H9 (cell line): ENCODE results near the gene MAPK8IP1. TPM values are rescaled to one million over a fixed set of nuclear protein-coding genes. Genes with fewer than 3 reads are reported as not detected.

Experiments used
- DNase-seq: peaks from one replicate; pipeline ENCODE4 v3.0.0-alpha.2; 2017
- H2AFZ ChIP-seq: one replicate; pipeline ENCODE4 v1.6.1; 2013; ENCODE audit warnings: mild to moderate bottlenecking, low read length, control low read depth, moderate library complexity
- H2AK5ac ChIP-seq: 2 replicates; pipeline ENCODE4 v1.6.1; 2013; ENCODE audit warnings: low read length, control low read depth, mixed read lengths; ENCODE audit not compliant: insufficient read length
- H2BK120ac ChIP-seq: one replicate; pipeline ENCODE4 v1.6.1; 2013; ENCODE audit warnings: low read depth, mild to moderate bottlenecking, low read length, control low read depth, inconsistent platforms; ENCODE audit not compliant: poor library complexity, severe bottlenecking
- H2BK12ac ChIP-seq: 2 replicates; pipeline ENCODE4 v1.6.1; 2013; ENCODE audit warnings: low read length, control low read depth, mixed read lengths, low read depth; ENCODE audit not compliant: insufficient read length
- H2BK15ac ChIP-seq: 2 replicates; pipeline ENCODE4 v1.6.1; 2013; ENCODE audit warnings: low read depth, low read length, control low read depth
- H2BK20ac ChIP-seq: one replicate; pipeline ENCODE4 v1.6.1; 2013; ENCODE audit warnings: low read depth, mild to moderate bottlenecking, low read length, control low read depth, inconsistent platforms; ENCODE audit not compliant: poor library complexity, severe bottlenecking
- H2BK5ac ChIP-seq: 2 replicates; pipeline ENCODE4 v1.6.1; 2013; ENCODE audit warnings: low read length, control low read depth, mixed read lengths; ENCODE audit not compliant: insufficient read length
- H3K14ac ChIP-seq: 2 replicates; pipeline ENCODE4 v1.6.1; 2013; ENCODE audit warnings: low read length, control low read depth; ENCODE audit not compliant: insufficient read depth
- H3K18ac ChIP-seq: 2 replicates; pipeline ENCODE4 v1.6.1; 2013; ENCODE audit warnings: low read depth, mild to moderate bottlenecking, mixed read lengths, low read length, control low read depth; ENCODE audit not compliant: insufficient read length
- H3K23ac ChIP-seq: 2 replicates; pipeline ENCODE4 v1.6.1; 2013; ENCODE audit warnings: low read length, control low read depth, mixed read lengths, low read depth; ENCODE audit not compliant: insufficient read length
- H3K23me2 ChIP-seq: 2 replicates; pipeline ENCODE4 v1.6.1; 2013; ENCODE audit warnings: low read depth, mild to moderate bottlenecking, mixed read lengths, low read length, control low read depth; ENCODE audit not compliant: insufficient read length, poor library complexity, severe bottlenecking
- H3K27ac ChIP-seq: 2 replicates; pipeline ENCODE4 v1.5.1; 2013; ENCODE audit warnings: low read length, control low read depth, mixed read lengths, low read depth; ENCODE audit not compliant: insufficient read length
- H3K27me3 ChIP-seq: 2 replicates; pipeline ENCODE4 v1.6.1; 2013; ENCODE audit warnings: low read length, control low read depth, inconsistent platforms; ENCODE audit not compliant: insufficient read depth
- H3K4ac ChIP-seq: 2 replicates; pipeline ENCODE4 v1.6.1; 2013; ENCODE audit warnings: low read depth, mild to moderate bottlenecking, control low read depth, inconsistent platforms, low read length, moderate library complexity
- H3K4me1 ChIP-seq: 2 replicates; pipeline ENCODE4 v1.6.1; 2013; ENCODE audit warnings: low read length, control low read depth, inconsistent platforms; ENCODE audit not compliant: insufficient read depth
- H3K4me2 ChIP-seq: 2 replicates; pipeline ENCODE4 v1.6.1; 2013; ENCODE audit warnings: low read length, control low read depth, mixed read lengths; ENCODE audit not compliant: insufficient read length, insufficient read depth
- H3K56ac ChIP-seq: 2 replicates; pipeline ENCODE4 v1.6.1; 2013; ENCODE audit warnings: low read depth, mild to moderate bottlenecking, mixed read lengths, low read length, control low read depth; ENCODE audit not compliant: insufficient read length
- H3K79me1 ChIP-seq: 2 replicates; pipeline ENCODE4 v1.6.1; 2013; ENCODE audit warnings: low read depth, mild to moderate bottlenecking, moderate library complexity, low read length, control low read depth, inconsistent platforms; ENCODE audit not compliant: insufficient read depth, poor library complexity, severe bottlenecking
- H3K79me2 ChIP-seq: 2 replicates; pipeline ENCODE4 v1.6.1; 2013; ENCODE audit warnings: low read length, control low read depth, inconsistent platforms; ENCODE audit not compliant: insufficient read depth
- H3K9ac ChIP-seq: 2 replicates; pipeline ENCODE4 v1.6.1; 2013; ENCODE audit warnings: low read length, control low read depth, mixed read lengths; ENCODE audit not compliant: insufficient read length; ENCODE audit errors: extremely low read depth
- H3K9me3 ChIP-seq: one replicate; pipeline ENCODE4 v1.6.1; 2013; ENCODE audit warnings: low read depth, low read length, inconsistent platforms; ENCODE audit not compliant: control insufficient read depth
- H3T11ph ChIP-seq: one replicate; pipeline ENCODE4 v1.6.1; 2013; ENCODE audit warnings: mild to moderate bottlenecking, low read length, control low read depth, inconsistent platforms
- H4K20me1 ChIP-seq: one replicate; pipeline ENCODE4 v1.6.1; 2013; ENCODE audit not compliant: control insufficient read depth, insufficient read length, insufficient read depth
- H4K5ac ChIP-seq: 2 replicates; pipeline ENCODE4 v1.6.1; 2013; ENCODE audit warnings: low read depth, mild to moderate bottlenecking, mixed read lengths, low read length, control low read depth; ENCODE audit not compliant: insufficient read length
- H4K8ac ChIP-seq: replicated peaks from 2 replicates; pipeline ENCODE4 v1.6.1; 2013; ENCODE audit warnings: low read length, control low read depth, mixed read lengths, low read depth; ENCODE audit not compliant: insufficient read length
- H4K91ac ChIP-seq: 2 replicates; pipeline ENCODE4 v1.6.1; 2013; ENCODE audit warnings: low read depth, mild to moderate bottlenecking, moderate library complexity, mixed read lengths, low read length, control low read depth; ENCODE audit not compliant: insufficient read length
- H3K27ac Mint-ChIP-seq, 3 experiments: 2 replicates in 2 of 3; 3 replicates in 1 of 3; pipeline ENCODE4 v1.8.0; 2020 to 2021; ENCODE audit warnings: mixed read lengths in 3 of 3, mild to moderate bottlenecking in 1 of 3, moderate library complexity in 1 of 3
- H3K27me3 Mint-ChIP-seq: 2 replicates; pipeline ENCODE4 v1.8.0; 2021; ENCODE audit warnings: low read depth, mild to moderate bottlenecking, moderate library complexity, mixed read lengths
- H3K36me3 Mint-ChIP-seq, 3 experiments: 2 replicates in 2 of 3; 3 replicates in 1 of 3; pipeline ENCODE4 v1.8.0; 2020 to 2021; ENCODE audit warnings: low read depth in 3 of 3, mixed read lengths in 3 of 3; ENCODE audit not compliant: insufficient read depth in 1 of 3
- H3K4me1 Mint-ChIP-seq, 2 experiments: 2 replicates each; pipeline ENCODE4 v1.8.0; 2020; ENCODE audit warnings: mixed read lengths in 2 of 2
- H3K4me3 Mint-ChIP-seq, 2 experiments: 2 replicates in 1 of 2; 3 replicates in 1 of 2; pipeline ENCODE4 v1.8.0; 2020 to 2021; ENCODE audit warnings: mild to moderate bottlenecking in 2 of 2, mixed read lengths in 2 of 2, moderate library complexity in 1 of 2
- H3K9me3 Mint-ChIP-seq, 2 experiments: 2 replicates in 1 of 2; 3 replicates in 1 of 2; pipeline ENCODE4 v1.8.0; 2020; ENCODE audit warnings: mild to moderate bottlenecking in 2 of 2, mixed read lengths in 2 of 2, moderate library complexity in 1 of 2
- WGBS: extraction: QIAGEN DNeasy Blood & Tissue Kit; methylation state at CpG from one replicate; pipeline ENCODE4 v1.1.7; 2013; ENCODE audit warnings: missing lambda C conversion rate, low lambda C conversion rate, mixed read lengths; ENCODE audit not compliant: insufficient read length; ENCODE audit errors: extremely low coverage; 5-methylcytosine and 5-hydroxymethylcytosine counted together
- total RNA-seq: library from RNA; stranded (reverse); gene quantifications from 2 replicates; pipeline ENCODE4 v1.2.1, GENCODE V29; 2021
- TF ChIP-seq, protein P1 (sequence below): fragments of 200-600 bp; sonication (generic); conservative IDR thresholded peaks from 3 replicates; pipeline ENCODE4 v1.8.0; 2021; ENCODE audit warnings: antibody characterized with exemption, mild to moderate bottlenecking

MAPK8IP1 gene
- total RNA-seq, 1 experiment from 2014 or later, result 30.2 TPM

DNA sequence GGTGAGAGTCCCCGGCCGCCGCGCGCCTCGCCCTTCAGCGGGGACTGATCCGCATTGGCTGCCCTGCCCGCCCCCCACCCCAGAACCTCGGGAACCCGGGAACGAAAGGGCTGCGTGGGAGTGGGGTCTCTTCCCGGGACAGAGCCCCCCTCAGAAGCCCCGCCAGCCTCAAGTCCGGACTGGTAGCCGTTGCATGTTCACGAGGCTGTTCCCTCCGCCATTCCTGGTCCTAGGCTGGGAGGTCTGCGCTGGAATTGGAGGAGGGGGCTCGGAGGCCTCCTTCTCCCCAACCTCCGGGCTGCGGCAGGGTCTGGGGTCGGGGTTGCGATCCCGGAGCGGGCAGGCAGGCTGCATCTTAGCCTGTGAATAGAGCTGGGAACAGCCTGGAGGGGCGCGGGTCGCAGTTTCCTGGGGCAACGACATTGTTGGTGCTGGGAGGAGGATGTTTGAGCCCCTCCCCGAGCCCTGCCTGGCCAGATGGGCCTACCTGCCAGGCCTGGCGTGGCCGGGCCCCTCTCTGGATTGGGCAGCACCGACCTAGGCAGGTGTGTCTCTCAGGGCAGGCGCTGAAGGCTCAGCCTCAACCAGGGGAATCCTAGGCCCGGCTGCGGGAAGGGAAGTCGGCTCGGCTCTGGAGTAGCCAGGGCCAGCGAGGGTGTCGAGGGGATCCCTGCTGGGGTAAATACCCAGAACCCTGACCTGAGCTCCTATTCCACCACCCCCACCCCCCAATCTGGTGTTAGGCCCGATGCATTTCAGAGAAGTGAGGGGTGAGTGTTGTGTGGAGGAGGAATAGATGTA, 670 bp downstream of the MAPK8IP1 start:
- peak; percentile 82 for DNase-seq
- H2AK5ac ChIP-seq, result no peak overlapping the region
- Mint-ChIP-seq H3K27me3 (peaks cover 10% of the 10 kb centered on the region), H3K9me3 (no peaks in the 10 kb centered on the region; a peak in 1 of 5 replicates), H3K27ac (no peak overlapping the region), H3K36me3 (peaks cover 0 to under 1% (median 0%) of the 10 kb centered on the region in 3 experiments; a peak in 1 of 7 replicates), H3K4me1 (peaks cover 8 to 15% of the 10 kb centered on the region in 2 experiments), H3K4me3 (peak overlapping the region; percentile 73 to 81)
- H4K8ac ChIP-seq, result no peak overlapping the region
- TF ChIP-seq, protein P1, sequence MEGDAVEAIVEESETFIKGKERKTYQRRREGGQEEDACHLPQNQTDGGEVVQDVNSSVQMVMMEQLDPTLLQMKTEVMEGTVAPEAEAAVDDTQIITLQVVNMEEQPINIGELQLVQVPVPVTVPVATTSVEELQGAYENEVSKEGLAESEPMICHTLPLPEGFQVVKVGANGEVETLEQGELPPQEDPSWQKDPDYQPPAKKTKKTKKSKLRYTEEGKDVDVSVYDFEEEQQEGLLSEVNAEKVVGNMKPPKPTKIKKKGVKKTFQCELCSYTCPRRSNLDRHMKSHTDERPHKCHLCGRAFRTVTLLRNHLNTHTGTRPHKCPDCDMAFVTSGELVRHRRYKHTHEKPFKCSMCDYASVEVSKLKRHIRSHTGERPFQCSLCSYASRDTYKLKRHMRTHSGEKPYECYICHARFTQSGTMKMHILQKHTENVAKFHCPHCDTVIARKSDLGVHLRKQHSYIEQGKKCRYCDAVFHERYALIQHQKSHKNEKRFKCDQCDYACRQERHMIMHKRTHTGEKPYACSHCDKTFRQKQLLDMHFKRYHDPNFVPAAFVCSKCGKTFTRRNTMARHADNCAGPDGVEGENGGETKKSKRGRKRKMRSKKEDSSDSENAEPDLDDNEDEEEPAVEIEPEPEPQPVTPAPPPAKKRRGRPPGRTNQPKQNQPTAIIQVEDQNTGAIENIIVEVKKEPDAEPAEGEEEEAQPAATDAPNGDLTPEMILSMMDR, result no peak
- H3K4me2 ChIP-seq, result peak overlapping the region; percentile 10
- H2BK15ac ChIP-seq, result no peak overlapping the region
- H2BK20ac ChIP-seq, result no peak overlapping the region
- H4K91ac ChIP-seq, result no peak overlapping the region
- H3K9me3 ChIP-seq, result no peaks in the 10 kb centered on the region
- no peak overlapping the region for H3K4ac ChIP-seq
- H3K79me2 ChIP-seq, result no peaks in the 10 kb centered on the region
- H4K20me1 ChIP-seq, result no peaks in the 10 kb centered on the region
- no peak overlapping the region for H3K18ac ChIP-seq
- H3K79me1 ChIP-seq, result no peaks in the 10 kb centered on the region
- H4K5ac ChIP-seq, result no peak overlapping the region
- H3K27me3 ChIP-seq, result no peaks in the 10 kb centered on the region
- no peaks in the 10 kb centered on the region for H3K23me2 ChIP-seq
- no CpG with 5 or more reads among the region's 43 CpGs for WGBS
- no peak overlapping the region for H2BK12ac ChIP-seq
- no peak overlapping the region for H3K23ac ChIP-seq
- H3K4me1 ChIP-seq, result 0 out of 2 replicates have a peak, but pooled peaks cover 2% of the 10 kb centered on the region
- H3T11ph ChIP-seq, result no peak overlapping the region
- H3K14ac ChIP-seq, result no peak overlapping the region; the same call in 1 of the 2 replicates
- H3K9ac ChIP-seq, result no peak overlapping the region
- no peak overlapping the region for H2BK5ac ChIP-seq
- no peak overlapping the region for H2AFZ ChIP-seq
- no peak overlapping the region for H3K27ac ChIP-seq
- H2BK120ac ChIP-seq, result no peak overlapping the region
- no peak overlapping the region for H3K56ac ChIP-seq
